HG03039 (cell line): ENCODE data around the gene XDH.

ENCODE experiments used
- ATAC-seq: cut with Tn5 transposase; IDR thresholded peaks from one replicate; pipeline ENCODE4 v1.9.1; 2021; ENCODE audit warnings: mild to moderate bottlenecking, moderate library complexity; ENCODE audit not compliant: unreplicated experiment

The XDH gene

DNA sequence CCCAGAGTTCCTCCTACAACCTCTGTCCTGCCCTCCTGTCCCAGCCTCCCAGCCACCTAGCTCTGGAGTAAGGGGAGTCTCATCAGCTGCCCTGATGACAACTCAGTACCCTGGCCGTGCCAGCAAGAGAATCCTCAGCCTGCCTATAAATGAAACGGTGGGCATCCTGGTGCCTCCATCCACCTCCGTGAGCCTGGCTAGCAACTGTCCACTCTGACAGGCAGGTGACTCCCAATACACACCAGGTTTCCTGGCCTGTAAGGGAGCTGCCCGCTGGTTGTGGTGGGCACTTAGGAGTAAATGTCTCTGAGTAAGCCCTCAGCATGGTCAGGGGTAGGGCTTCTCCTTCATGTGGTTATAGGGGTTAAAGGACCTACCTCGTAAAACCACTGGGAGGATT, 81.5 kb downstream of the XDH start:
- ATAC-seq: no peak

DNA sequence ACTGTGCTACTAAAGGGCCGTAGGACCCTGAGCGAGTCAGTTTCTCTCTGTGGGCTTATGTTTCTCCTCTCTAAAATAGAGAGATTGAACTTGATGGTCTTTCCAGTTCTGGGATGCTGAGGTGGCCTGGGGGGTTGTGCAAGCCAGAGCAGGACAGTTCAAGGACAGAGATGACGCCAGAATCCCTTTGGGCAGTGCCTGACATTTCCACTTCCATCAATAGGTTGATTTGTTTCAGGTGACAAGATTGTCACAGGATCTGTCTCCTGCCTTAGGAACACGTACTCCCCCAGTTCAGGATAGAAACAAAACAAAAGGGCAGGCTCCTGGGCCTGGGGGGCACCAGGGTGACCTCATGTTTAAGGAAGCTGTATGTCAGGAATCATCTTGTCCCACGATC, 82.0 kb downstream of the XDH start:
- no peak for ATAC-seq

- ATAC-seq: no peak
These were observed 83.4 kb downstream of the XDH start for GRCh38 chr2:31331156-31331555.

DNA sequence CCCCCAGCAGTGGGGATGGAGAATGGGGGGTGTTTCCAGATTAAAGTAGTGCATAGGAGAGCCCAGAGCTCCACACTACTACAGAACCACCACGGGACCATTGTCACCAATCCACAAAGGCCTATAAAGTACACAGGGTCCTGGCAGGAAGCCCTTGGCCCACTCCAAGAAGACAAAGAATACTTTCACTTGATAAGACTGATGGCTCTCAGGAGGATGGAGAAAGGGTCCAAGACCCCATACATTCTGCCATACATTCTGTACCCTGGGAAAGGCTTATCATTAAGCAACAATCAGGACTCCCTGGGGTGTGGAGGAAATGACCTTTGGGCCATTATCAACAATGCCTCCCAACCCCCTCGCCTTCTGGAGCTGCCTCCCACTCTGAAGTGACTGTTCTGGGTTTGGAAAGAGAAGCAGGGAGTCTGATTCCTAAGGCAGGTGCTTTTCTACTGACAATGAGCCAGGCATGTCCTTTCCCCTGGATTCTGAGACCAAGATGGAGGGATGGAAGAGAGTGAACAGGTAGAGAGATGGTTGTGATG, 85.4 kb downstream of the XDH start:
- ATAC-seq: no peak

DNA sequence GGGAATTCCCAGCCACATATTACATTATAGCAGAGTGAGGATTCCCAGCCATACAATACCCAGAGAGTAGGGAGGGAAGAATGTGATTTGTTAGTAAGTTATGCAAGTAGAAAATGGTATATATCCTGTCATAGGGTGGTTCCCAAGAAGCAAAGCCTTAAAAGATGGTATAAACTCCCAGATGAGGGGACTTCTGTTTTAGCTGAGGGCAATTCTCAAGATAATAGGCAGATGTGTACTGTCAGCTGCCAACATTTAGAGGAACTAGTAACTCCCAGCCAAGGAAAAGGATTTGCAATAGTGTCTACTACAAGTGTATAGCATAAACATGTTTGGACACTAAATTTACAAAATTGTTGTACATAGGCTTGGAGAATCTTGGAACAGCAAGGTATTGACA, 86.5 kb downstream of the XDH start:
- ATAC-seq: no peak

DNA sequence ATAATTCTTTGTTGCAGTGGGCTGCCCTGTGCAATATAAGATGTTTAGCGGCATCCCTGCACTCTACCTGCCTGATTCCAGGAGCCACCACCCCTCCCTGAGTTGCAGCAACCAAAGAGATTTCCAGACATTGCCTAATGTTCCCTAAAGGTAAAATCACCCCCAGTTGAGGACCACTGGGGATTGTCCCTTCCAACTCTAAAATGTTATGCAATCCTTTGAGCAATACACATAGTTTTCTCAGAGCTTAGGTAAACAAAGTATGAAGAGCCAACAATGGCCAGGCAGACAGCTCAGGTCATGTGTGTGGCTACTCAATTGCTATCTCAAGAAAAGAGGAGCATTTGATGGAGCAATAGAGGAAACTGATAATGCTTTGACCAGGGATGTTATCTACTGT, 87.0 kb downstream of the XDH start:
- ATAC-seq: no peak

DNA sequence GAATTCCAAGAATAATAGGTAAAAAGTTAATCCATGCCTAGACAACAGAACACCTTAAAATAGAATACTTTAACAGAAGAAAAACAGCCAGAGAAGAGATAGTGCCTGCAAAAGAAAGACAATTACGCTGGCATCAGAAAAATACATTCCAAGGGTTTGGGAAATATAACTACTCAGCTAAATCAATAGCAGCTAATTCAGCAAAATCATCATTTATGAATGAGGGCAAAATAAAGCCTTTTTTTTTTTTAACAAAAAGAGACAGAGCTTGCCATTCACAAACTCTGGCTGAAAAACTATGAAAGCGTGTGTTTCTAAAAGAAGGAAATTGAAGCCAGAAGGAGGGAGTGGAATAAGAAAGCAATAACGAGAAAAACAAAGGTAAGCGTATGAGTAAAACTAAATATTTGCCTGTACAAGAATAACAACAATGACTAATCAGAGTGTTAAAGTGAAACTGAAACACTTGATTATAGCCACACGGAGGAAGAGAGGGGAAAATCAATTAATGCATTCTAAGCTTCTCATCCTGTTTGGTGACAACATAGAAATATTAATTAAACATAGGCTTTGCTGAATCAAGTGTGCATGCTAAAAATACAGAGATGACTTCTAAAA, 90.4 kb downstream of the XDH start:
- peak; percentile 70 for ATAC-seq

DNA sequence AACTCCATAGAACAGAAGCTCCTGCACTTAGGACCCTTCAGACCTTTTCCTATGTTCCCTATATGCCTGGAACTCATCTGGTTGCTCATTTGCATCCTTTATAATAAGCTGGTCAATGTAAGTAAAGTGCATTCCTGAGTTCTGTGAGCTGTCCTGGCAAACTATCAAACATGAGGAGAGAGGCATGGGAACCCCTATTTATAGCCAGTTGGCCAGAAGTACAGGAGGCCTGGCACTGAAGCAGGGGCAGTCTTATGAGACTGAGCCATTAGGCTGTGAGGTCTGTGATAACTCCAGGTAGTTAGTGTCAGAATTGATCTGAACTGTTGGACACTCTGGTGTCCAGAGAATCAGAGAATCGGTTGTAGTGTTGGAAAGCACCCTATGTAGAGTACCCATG, 92.2 kb downstream of the XDH start:
- no peak for ATAC-seq

GRCh38 chr2:31319406-31320175, 95.0 kb downstream of the XDH start:
- peak; percentile 39 for ATAC-seq

DNA sequence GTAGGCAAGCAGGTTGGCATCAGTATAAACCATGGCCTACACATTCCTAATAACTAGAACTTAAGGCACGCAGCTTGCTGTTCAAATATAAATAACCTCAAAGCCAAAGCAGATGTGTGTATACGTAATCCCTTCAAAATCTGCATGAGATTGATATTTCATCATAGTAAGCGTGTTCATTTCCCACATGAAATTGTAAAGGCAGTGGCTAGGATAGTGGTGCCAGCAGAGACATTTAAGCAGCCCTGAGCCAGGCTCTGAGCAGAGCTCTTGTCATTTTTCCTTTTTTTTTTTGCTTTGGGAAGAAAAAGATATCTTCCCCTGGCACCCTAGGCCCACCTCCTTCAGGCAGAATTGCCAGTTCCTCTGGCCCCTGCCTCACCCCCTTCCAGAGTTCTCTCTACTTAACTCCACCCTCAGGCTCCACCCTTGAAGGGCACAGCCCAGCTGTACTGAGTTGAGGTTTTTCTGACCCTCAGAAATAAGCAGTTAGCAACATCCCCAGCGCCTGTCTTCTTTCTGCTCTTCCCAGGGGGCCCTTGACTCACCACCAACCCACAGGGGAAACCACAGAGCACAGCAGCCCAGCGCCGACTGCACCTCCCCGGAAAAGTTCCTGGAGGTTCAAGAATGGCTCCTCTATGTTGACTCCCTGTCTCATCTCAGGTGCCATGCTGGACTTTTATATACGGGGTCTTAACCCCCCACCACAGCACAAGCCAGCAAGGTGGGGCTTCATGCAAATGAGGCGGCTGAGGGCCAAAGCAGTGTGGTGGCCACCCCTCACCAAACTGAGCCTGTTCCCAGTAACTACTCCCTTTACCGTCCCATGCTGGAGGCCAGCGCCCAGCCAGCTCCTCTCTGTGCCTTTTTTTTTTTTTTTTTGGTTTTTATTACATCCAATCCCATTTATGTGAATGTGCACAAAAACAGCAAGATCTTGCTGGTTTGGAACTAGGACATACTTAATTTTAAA, 95.9 kb downstream of the XDH start:
- ATAC-seq: peak; percentile 51

GRCh38 chr2:31317396-31317795, 97.1 kb downstream of the XDH start:
- ATAC-seq: no peak

GRCh38 chr2:31314761-31315160, 99.8 kb downstream of the XDH start:
- ATAC-seq: no peak

DNA sequence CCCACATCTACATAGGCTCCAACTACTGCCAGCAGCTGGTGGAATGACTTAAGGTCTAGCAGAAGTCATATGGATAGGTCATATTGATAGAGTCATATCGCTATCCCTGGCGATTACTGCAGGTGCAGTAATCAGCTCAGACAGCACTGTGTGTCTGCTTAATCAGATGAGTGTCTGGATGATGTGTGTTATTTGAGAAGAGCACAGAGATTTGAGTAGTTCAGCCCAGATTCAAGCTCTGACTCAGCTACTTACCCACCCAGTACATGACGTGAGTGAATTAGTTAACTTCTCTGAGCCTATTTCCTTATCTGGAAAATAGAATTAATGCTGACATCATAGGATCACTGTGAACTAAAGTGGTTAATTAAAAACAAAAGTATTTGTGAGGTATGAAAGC, 101.6 kb downstream of the XDH start:
- no peak for ATAC-seq

- ATAC-seq: no peak
These were observed 109.7 kb downstream of the XDH start for GRCh38 chr2:31304816-31305215.

DNA sequence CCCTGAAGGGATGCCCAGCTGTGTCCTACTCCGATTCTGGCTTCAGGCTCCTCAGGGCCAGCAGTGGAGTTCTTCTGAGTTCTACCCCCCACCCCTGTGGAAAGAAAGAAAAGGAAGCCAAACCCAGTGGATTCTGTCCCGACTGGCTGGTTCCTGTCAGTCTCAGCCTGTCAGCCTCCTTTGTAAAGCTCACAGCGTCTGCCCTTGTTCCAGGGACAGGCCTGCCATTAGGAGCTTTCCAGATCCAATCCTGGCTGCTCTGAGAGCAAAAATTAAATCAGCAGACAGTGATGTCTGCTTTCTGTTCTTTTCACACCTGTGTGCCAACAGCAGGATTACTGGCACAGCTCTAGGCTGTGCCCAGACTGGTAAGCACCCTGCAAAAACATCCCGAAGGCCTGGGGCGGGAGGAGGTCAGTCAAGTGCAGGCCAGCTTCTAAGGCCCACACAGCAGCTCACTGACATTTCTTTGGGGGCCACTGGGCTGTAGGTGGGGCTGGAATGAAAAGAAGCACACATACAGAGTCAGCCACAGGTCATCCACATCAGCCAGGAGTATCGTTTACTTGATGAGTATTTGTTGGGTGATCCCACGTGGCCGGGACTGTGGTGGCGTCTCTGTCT, 111.5 kb downstream of the XDH start:
- no peak for ATAC-seq

GRCh38 chr2:31300309-31300708, 114.2 kb downstream of the XDH start:
- no peak for ATAC-seq

DNA sequence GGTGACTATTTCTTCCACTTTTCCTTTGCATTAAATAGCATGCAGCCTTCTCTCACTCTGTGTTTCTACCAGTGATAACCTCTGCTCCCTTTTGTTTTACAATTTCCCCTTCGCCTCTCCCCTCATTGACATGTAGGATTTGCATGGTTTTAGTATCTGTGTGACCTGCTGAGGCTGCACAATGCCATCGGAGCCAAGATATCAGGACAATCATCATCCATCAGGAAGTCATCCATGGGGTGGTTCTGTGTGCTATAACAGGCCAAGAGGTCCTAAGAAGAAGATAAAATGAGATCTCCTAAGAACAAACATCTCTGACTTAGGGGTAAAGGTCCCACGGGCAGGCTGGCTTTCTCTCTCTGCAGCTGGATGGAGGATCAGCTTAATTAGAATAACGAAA, 115.0 kb downstream of the XDH start:
- ATAC-seq: no peak

DNA sequence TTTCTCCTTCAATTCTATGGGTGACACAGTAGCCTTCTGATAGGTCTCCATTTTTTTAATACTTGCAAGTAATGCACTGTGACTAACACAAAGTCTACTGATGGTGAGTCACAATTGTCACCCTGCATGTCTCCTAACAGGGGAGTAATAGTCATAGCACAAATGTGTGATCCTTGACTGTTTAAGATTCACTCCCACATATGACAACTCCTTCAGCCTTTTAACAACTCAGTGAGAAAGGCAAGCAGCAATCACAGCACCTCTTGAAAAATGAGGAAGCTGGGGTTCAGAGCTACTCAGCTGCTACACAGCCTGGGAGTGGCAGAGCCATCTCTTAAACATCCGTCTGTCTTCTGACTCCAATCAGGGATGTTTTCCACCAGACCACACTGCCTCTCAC, 116.8 kb downstream of the XDH start:
- no peak for ATAC-seq

DNA sequence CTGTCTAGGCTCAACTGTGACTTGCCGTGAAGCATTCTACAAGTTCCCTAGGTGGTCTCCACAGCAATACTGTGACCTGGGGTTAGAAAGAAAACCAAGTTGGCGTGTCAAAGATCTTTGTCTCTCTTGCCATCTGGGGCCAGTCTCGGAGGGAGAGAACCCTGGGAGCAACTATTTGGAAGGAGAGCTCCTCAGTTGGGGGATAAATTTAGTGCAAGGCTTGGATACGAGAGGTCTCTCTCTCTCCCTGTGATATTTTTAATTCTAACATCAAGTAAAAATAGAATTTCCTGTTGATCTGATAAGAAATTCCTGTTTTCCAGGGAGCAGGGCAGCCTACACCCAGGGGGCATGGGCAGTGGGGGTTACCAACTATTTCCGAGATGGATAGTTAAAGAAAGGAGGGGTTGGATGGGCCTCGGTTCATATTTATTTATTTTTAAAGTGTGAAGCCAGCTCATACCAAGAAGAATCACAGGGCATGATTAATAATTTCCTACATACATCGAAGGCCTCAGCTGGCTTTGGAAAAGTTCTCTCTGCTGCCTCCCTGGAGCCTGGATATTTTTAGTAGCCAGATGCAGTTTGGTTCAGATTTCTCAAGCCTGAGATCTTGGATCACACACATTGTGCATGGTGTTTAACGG, 117.8 kb downstream of the XDH start:
- no peak for ATAC-seq

- ATAC-seq: no peak
These were observed 120.3 kb downstream of the XDH start for GRCh38 chr2:31294196-31294595.
